Measurements from ENCODE around the gene PPDPF.

Gene PPDPF

DNA sequence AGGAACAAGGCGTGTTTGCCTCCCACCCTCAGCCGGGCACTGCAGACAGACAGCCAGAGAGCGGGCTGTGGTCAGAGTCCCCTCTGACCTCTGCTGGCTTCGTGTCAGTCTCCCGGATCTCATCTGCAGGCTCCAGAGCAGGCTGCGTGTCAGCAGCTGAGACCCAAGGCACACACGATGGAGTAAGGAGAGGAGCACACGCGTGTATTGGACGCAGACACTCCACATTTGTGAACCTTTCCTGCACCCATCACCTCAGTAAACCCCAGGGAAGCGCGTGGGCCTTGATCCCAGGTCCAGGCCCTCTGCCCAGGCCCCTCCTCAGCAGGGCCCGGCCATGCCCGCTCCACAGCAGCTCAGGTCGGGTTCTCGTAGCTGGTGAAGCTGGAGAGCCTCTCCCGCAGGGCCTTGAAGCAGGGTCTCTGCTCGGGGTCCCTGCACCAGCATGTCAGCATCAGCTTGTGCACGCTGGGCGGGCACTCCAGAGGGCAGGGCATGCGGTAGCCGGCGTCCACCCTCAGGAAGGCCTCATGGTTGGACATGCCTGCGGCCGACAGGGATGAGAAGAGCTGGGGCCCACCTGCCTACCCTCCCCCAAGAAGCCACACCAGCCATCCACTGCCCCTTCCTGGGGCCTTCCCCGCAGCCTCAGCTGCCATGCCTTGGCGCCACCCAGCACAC lies 8.8 kb downstream of the PPDPF start:
- TF ChIP-seq FOXP2 (optimal IDR thresholded peaks at IDR 0.05; ENCODE audit: borderline replicate concordance, extremely low read depth, extremely low read length, insufficient read depth) = no peak
- no peak for TF ChIP-seq TAF1 (IDR thresholded peaks at IDR 0.05; ENCODE audit: borderline replicate concordance, insufficient read depth, low read length)
- no peak for TF ChIP-seq SIN3A (IDR thresholded peaks at IDR 0.05; ENCODE audit: borderline replicate concordance, insufficient read depth, low read length)

DNA sequence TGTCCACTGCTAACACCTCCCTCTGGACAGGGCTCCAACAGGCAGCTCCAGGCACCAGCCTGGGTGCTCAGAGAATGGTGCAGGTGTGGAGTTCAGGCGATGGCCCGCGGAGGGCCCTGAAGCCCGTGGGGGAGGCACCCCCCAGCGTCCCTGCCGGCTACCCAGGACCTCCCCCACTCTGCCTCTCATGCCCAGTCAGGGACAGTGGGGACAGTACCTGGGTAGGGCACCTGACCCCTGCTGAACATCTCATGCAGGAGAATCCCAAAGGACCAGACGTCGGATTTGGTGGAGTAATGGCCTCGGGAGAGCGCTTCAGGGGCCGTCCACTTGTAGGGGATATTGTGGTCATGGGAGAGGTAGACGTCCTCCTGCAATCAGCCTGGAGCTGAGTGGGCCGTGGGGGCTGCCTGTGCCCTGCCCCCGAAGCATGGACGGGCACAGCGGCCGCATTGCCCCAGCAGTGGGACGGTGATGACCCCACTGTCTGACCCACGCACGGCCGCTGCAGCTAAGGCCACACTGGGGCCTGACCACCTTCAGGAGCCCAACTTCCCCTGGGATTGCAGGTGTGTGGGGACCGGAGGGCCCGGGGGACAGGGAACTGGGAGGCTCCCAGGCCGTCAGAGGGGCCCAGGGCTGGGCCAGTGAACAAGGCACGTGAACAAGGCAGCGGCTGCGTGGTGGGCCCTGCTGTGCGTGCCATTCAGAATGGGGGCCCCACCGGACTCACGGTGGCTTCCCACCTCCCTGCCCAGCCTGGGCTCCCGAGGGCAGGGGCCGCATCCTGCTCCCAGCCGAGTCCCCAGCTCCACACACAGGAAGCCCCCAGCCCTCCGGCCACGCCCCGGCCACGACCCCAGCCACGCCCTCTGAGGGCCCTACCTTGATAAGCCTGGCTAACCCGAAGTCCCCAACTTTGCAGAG lies 9.6 kb downstream of the PPDPF start:
- TF ChIP-seq FOXP2 (optimal IDR thresholded peaks at IDR 0.05; ENCODE audit: borderline replicate concordance, extremely low read depth, extremely low read length, insufficient read depth) (no peak), SIN3A (IDR thresholded peaks at IDR 0.05; ENCODE audit: borderline replicate concordance, insufficient read depth, low read length) (no peak), TAF1 (IDR thresholded peaks at IDR 0.05; ENCODE audit: borderline replicate concordance, insufficient read depth, low read length) (no peak), POLR2AphosphoS5 (IDR thresholded peaks at IDR 0.05; ENCODE audit: low read depth, low read length) (no peak)
- TF ChIP-seq, protein P1, sequence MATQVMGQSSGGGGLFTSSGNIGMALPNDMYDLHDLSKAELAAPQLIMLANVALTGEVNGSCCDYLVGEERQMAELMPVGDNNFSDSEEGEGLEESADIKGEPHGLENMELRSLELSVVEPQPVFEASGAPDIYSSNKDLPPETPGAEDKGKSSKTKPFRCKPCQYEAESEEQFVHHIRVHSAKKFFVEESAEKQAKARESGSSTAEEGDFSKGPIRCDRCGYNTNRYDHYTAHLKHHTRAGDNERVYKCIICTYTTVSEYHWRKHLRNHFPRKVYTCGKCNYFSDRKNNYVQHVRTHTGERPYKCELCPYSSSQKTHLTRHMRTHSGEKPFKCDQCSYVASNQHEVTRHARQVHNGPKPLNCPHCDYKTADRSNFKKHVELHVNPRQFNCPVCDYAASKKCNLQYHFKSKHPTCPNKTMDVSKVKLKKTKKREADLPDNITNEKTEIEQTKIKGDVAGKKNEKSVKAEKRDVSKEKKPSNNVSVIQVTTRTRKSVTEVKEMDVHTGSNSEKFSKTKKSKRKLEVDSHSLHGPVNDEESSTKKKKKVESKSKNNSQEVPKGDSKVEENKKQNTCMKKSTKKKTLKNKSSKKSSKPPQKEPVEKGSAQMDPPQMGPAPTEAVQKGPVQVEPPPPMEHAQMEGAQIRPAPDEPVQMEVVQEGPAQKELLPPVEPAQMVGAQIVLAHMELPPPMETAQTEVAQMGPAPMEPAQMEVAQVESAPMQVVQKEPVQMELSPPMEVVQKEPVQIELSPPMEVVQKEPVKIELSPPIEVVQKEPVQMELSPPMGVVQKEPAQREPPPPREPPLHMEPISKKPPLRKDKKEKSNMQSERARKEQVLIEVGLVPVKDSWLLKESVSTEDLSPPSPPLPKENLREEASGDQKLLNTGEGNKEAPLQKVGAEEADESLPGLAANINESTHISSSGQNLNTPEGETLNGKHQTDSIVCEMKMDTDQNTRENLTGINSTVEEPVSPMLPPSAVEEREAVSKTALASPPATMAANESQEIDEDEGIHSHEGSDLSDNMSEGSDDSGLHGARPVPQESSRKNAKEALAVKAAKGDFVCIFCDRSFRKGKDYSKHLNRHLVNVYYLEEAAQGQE (IDR thresholded peaks at IDR 0.05; ENCODE audit: insufficient read depth in 1 of 2, low read depth in 2 of 2, low read length in 2 of 2) = no peak

DNA sequence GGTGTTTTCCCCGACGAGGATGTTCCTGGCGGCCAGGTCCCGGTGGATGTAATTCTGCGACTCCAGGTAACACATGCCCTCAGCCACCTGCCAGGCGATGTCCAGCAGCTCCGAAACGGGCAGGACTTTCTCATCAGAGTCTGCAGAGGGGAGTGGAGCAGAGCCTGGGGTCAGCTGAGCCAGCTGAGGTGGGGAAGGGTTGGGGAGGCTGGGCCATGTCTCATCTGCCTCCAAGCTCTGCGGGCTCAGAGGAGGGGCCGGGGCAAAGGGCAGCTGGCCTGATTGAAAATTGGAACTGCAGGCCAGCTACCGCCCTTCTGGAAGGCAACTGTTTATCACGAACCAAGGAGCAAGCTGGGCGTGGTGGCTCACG lies 10.2 kb downstream of the PPDPF start:
- no peak for TF ChIP-seq TAF1 (IDR thresholded peaks at IDR 0.05; ENCODE audit: borderline replicate concordance, insufficient read depth, low read length)
- no peak for TF ChIP-seq FOXP2 (optimal IDR thresholded peaks at IDR 0.05; ENCODE audit: borderline replicate concordance, extremely low read depth, extremely low read length, insufficient read depth)
- TF ChIP-seq POLR2AphosphoS5 (IDR thresholded peaks at IDR 0.05; ENCODE audit: low read depth, low read length) = no peak
- TF ChIP-seq SIN3A (IDR thresholded peaks at IDR 0.05; ENCODE audit: borderline replicate concordance, insufficient read depth, low read length) = no peak
- TF ChIP-seq, protein P1 (IDR thresholded peaks at IDR 0.05; ENCODE audit: insufficient read depth in 1 of 2, low read depth in 2 of 2, low read length in 2 of 2) = no peak

DNA sequence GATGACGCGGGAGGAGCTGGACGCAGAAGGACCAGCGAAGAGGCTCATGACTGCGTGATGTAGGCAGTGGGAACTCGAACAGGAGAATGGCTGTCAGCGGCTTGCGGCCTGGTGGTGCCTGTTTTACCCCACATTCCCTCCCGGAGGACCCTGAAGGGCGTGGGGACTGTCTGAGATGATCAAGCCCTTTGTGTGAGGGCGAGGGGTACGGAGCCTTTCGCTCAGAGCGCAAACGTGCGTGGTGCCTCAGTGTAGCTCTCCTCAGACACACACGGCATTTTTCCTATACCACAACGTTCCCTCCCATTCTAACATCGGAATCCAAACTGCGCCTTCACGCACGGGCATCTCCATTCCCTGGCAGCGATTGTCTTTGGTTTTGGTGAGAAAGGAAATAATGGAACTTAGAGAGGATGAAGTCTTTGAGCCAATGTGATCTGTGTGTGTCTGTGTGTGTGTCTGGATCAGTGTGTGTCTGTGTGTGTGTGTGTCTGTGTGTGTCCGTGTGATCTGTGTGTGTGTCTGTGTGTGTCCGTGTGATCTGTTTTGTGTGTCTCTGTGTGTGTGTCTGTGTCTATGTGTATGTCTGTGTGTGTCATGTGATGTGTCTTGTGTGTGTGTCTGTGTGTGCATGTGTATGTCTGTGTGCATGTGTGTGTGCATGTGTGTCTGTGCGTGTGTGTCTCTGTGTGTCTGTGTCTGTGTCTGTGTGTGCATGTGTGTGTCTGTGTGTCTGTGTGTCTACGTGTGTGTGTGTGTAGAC lies 11.3 kb downstream of the PPDPF start:
- TF ChIP-seq TAF1 (IDR thresholded peaks at IDR 0.05; ENCODE audit: borderline replicate concordance, insufficient read depth, low read length) = no peak
- TF ChIP-seq FOXP2 (optimal IDR thresholded peaks at IDR 0.05; ENCODE audit: borderline replicate concordance, extremely low read depth, extremely low read length, insufficient read depth) = no peak
- TF ChIP-seq SIN3A (IDR thresholded peaks at IDR 0.05; ENCODE audit: borderline replicate concordance, insufficient read depth, low read length) = no peak
- no peak for TF ChIP-seq POLR2AphosphoS5 (IDR thresholded peaks at IDR 0.05; ENCODE audit: low read depth, low read length)
- TF ChIP-seq, protein P1 (IDR thresholded peaks at IDR 0.05; ENCODE audit: insufficient read depth in 1 of 2, low read depth in 2 of 2, low read length in 2 of 2) = no peak

DNA sequence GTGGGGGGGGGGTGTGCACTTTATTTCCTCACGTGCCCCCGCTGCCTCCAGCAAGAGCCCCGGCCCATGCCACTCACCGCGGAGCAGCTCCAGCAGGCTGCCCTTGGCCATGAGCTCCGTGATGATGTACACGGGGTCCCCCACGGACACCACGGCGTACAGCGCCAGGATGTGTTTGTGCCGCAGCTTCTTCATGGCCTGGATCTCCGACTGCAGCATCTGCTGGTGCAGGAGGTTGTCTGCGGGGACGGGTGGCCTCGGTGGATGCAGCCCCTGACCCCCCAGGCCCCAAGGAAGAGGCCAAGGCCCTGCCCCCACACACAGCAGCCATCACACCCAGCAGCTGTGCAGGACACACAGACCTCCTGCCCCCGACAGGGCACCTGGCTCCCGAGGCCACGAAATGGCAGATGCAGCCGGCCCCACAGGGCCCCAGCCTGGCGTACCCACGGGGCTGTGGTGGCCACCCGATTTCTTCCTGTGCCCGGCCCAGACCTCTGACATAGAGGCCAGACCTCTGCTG lies 11.9 kb downstream of the PPDPF start:
- no peak for TF ChIP-seq FOXP2 (optimal IDR thresholded peaks at IDR 0.05; ENCODE audit: borderline replicate concordance, extremely low read depth, extremely low read length, insufficient read depth)
- TF ChIP-seq TAF1 (IDR thresholded peaks at IDR 0.05; ENCODE audit: borderline replicate concordance, insufficient read depth, low read length) = no peak
